IPS-20b (cell line): ENCODE results near the gene CDHR5.
"Not testable (repeated sequence)": the region's sequence is repeated elsewhere in the genome, so short reads cannot be mapped to it uniquely, and the experiment has no call there.

Experiments
- H3K27ac ChIP-seq: one replicate; pipeline ENCODE4 v1.5.1; 2013; ENCODE audit warnings: low read length
- H3K27me3 ChIP-seq: 2 replicates; pipeline ENCODE4 v1.6.1; 2013; ENCODE audit warnings: mild to moderate bottlenecking, low read length, inconsistent platforms; ENCODE audit not compliant: insufficient read depth
- H3K36me3 ChIP-seq: 2 replicates; pipeline ENCODE4 v1.6.1; 2013; ENCODE audit warnings: low read depth, mild to moderate bottlenecking, inconsistent platforms, low read length, moderate library complexity; ENCODE audit not compliant: insufficient read depth
- H3K4me1 ChIP-seq: 2 replicates; pipeline ENCODE4 v1.6.1; 2013; ENCODE audit warnings: mild to moderate bottlenecking, control low read depth, inconsistent platforms, low read length, moderate library complexity; ENCODE audit not compliant: insufficient read depth
- H3K4me3 ChIP-seq: 2 replicates; pipeline ENCODE4 v1.5.1; 2013; ENCODE audit warnings: mild to moderate bottlenecking, low read length, inconsistent platforms
- H3K9ac ChIP-seq: 2 replicates; pipeline ENCODE4 v1.6.1; 2013; ENCODE audit warnings: low read depth, mild to moderate bottlenecking, inconsistent platforms, low read length, moderate library complexity
- H3K9me3 ChIP-seq: 2 replicates; pipeline ENCODE4 v1.6.1; 2013; ENCODE audit warnings: mild to moderate bottlenecking, low read depth, low read length, inconsistent platforms; ENCODE audit not compliant: insufficient read depth

CDHR5 gene

GRCh38 chr11:574632-575312, 50.0 kb downstream of the CDHR5 start:
- no peak overlapping the region for H3K27ac ChIP-seq
- peaks cover 4% of the 10 kb centered on the region; the same call in 1 of the 2 replicates for H3K36me3 ChIP-seq
- peaks cover 28% of the 10 kb centered on the region for H3K27me3 ChIP-seq
- H3K4me1 ChIP-seq, result peaks cover 5% of the 10 kb centered on the region
- H3K4me3 ChIP-seq, result peak overlapping the region; percentile 72
- H3K9me3 ChIP-seq, result no peaks in the 10 kb centered on the region
- no peak overlapping the region; the same call in 1 of the 2 replicates for H3K9ac ChIP-seq

- peaks cover 34% of the 10 kb centered on the region for H3K27me3 ChIP-seq
- H3K36me3 ChIP-seq, H3K27ac ChIP-seq, H3K9me3 ChIP-seq, H3K4me1 ChIP-seq, H3K4me3 ChIP-seq, H3K9ac ChIP-seq: not testable (repeated sequence)
These were observed 50.7 kb downstream of the CDHR5 start for GRCh38 chr11:574031-574570.

GRCh38 chr11:573146-573759, 51.5 kb downstream of the CDHR5 start:
- Histone ChIP-seq H3K27me3 (peaks cover 37% of the 10 kb centered on the region), H3K9me3 (no peaks in the 10 kb centered on the region), H3K4me1 (peaks cover 5% of the 10 kb centered on the region), H3K4me3 (no peak overlapping the region), H3K9ac (no peak overlapping the region), H3K36me3 (0 out of 2 replicates have a peak, but pooled peaks cover under 1% of the 10 kb centered on the region), H3K27ac (no peak overlapping the region)

DNA sequence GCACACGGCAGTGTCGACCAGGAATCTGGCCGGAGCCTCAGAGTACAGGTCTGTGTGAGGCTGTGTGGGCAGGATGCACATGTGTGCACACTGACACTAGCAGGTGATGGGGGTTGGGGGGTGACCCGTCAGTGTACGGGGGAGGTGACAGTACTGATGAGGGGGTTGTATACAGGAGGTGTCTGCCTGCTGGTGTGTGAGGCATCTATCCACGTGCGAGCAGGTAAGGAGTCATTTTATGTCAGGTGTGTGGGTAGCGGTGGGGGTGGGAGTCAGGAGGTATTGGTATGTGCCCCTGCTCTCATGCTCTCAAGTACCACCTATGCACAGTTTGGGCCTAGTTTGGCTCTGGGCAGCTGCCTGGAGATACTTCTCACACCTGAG, 53.0 kb downstream of the CDHR5 start:
- no peaks in the 10 kb centered on the region for H3K9me3 ChIP-seq
- no peak overlapping the region for H3K27ac ChIP-seq

GRCh38 chr11:569158-569885, 55.4 kb downstream of the CDHR5 start:
- H3K27ac ChIP-seq, result no peak overlapping the region
- H3K27me3 ChIP-seq, result peaks cover 36% of the 10 kb centered on the region
- H3K9ac ChIP-seq, result no peak overlapping the region
- H3K4me1 ChIP-seq, result no peaks in the 10 kb centered on the region; the same call in 1 of the 2 replicates
- no peaks in the 10 kb centered on the region for H3K36me3 ChIP-seq
- H3K4me3 ChIP-seq, result peak overlapping the region; percentile 50
- H3K9me3 ChIP-seq, result no peaks in the 10 kb centered on the region

More for the DNA sequence above, 53.0 kb downstream of the CDHR5 start:
- Histone ChIP-seq H3K4me1 (no peaks in the 10 kb centered on the region; the same call in 1 of the 2 replicates), H3K27me3 (peaks cover 49% of the 10 kb centered on the region), H3K4me3 (no peak overlapping the region), H3K9ac (no peak overlapping the region), H3K36me3 (no peaks in the 10 kb centered on the region)

DNA sequence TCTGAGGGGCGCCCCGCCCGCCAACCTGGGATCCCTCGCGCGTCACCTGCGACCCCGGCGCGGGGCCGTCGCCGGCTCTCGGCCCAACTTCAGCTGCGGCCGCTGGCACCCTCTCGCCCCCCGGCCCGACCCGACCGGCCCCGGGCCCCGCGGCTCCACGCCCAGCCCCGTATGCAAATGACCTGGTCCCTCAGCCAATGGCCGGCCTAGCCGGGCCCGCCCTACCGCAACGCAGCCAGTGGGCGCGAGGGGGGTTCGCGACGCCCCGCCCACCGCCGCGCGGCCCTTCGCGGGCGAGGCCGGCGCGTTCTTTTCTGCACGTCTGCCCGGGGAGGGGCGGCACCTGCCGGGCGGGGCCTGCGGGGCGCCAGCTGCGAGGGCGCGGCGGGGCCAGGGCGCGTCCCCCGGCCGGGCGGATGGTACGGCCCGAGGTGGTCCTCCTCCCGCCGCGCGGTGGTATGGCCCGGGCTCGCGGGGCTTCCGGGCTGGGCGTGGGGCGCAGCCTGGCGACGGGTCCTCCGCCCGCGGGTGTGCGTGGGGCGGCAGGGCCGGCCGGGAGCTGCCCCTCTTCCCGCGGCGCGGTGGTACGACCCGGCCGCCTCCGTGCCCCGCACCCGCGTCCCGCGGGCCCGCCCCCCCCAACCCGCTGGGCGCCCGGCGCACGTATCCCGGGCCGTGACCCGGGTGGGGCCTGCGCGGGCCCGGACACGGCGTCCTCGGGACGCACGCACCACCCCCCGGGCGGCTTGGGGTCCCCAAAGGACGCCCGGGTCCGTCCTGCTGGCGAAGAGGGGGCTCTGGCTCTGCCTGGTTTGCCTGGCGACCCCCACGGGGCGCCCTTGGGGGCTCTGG, 56.2 kb downstream of the CDHR5 start:
- Histone ChIP-seq H3K27me3 (peaks cover 29% of the 10 kb centered on the region), H3K4me1 (no peaks in the 10 kb centered on the region; the same call in 1 of the 2 replicates), H3K9ac (no peak overlapping the region), H3K4me3 (peak overlapping the region; percentile 58), H3K36me3 (peaks cover 7% of the 10 kb centered on the region; the same call in 1 of the 2 replicates), H3K27ac (no peak overlapping the region), H3K9me3 (no peaks in the 10 kb centered on the region)

GRCh38 chr11:567629-568292, 57.0 kb downstream of the CDHR5 start:
- peak overlapping the region; percentile 58 for H3K4me3 ChIP-seq

DNA sequence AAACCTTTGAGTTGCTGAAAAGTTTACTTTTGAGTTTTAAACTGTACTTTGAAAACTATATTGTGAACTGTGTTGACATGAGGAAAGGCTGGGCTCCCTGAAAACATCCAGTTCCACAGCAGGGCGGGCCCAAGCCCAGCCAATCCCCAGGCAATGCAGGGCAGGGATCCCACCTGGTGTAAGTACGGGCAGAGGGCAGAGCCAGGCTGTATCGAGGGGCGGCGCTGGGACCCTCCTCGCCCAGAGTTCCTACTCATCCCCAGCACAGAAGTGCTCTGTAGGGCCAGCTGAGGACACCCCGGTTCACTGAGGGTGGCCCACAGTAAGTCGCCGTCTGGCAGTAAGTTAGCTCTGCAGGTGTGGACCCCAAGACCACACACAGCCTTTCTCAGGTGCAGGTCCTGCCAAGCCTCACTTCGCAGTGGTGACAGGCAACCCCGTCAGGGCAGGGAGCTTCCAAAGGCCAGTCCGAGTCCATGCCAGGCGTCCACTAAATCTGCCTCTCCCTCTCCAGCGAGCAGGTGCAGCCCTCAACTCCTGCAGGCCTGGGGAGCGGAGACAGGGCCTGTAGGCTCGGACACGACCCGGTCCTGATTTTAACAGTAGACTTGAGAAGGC, 57.6 kb downstream of the CDHR5 start:
- H3K9me3 ChIP-seq, result no peaks in the 10 kb centered on the region
- no peak overlapping the region for H3K9ac ChIP-seq
- no peak overlapping the region for H3K27ac ChIP-seq
- H3K4me1 ChIP-seq, result no peaks in the 10 kb centered on the region; the same call in 1 of the 2 replicates
- no peak overlapping the region for H3K4me3 ChIP-seq
- peaks cover 7% of the 10 kb centered on the region; the same call in 1 of the 2 replicates for H3K36me3 ChIP-seq
- peaks cover 23% of the 10 kb centered on the region for H3K27me3 ChIP-seq

More at GRCh38 chr11:567629-568292, 57.0 kb downstream of the CDHR5 start:
- Histone ChIP-seq H3K27me3 (peaks cover 23% of the 10 kb centered on the region), H3K9ac (no peak overlapping the region), H3K36me3 (peaks cover 7% of the 10 kb centered on the region; the same call in 1 of the 2 replicates), H3K4me1 (no peaks in the 10 kb centered on the region; the same call in 1 of the 2 replicates), H3K27ac (no peak overlapping the region), H3K9me3 (no peaks in the 10 kb centered on the region)
